KG1 (cell line): ENCODE results near the gene THADA.
"Not testable (repeated sequence)": the region's sequence is repeated elsewhere in the genome, so short reads cannot be mapped to it uniquely, and the experiment has no call there.

Experiments used
- DNase-seq: peaks from one replicate; lab custom pipeline; 2025; lab: John Stamatoyannopoulos, UW

The THADA gene

GRCh38 chr2:43595603-43596412, at the start of gene THADA:
Gene THADA (minus strand): TSS chr2:43596038. CDS start chr2:43592392, 3,646 bp downstream.
- peak; percentile 94 for DNase-seq

- DNase-seq: no peak
Measured at GRCh38 chr2:43643680-43644079, 47.8 kb upstream of the THADA start.

- DNase-seq: no peak
Measured at GRCh38 chr2:43642363-43642762, 46.5 kb upstream of the THADA start.

- DNase-seq: no peak
Measured at GRCh38 chr2:43637030-43637803, 41.4 kb upstream of the THADA start, which contains the start of gene PLEKHH2. Gene PLEKHH2 (plus strand): TSS chr2:43637260. CDS start chr2:43644674, 7,414 bp downstream.

GRCh38 chr2:43636621-43637020, 40.8 kb upstream of the THADA start:
- no peak for DNase-seq

GRCh38 chr2:43636153-43636552, 40.3 kb upstream of the THADA start:
- not testable (repeated sequence) for DNase-seq

- DNase-seq: no peak
Measured at GRCh38 chr2:43634604-43635306, 38.9 kb upstream of the THADA start.

GRCh38 chr2:43631618-43632317, 35.9 kb upstream of the THADA start:
- no peak for DNase-seq

- DNase-seq: no peak
Measured at GRCh38 chr2:43622931-43623451, 27.2 kb upstream of the THADA start.

- DNase-seq: no peak
Measured at GRCh38 chr2:43619511-43619910, 23.7 kb upstream of the THADA start.

- no peak for DNase-seq
Measured at GRCh38 chr2:43616967-43617680, 21.3 kb upstream of the THADA start.

- DNase-seq: no peak
Measured at GRCh38 chr2:43612944-43613343, 17.1 kb upstream of the THADA start.

- peak; percentile 81 for DNase-seq
Measured at GRCh38 chr2:43611987-43612894, 16.4 kb upstream of the THADA start.

GRCh38 chr2:43610361-43610760, 14.5 kb upstream of the THADA start:
- no peak for DNase-seq

- DNase-seq: no peak
Measured at GRCh38 chr2:43609290-43609918, 13.6 kb upstream of the THADA start.

- DNase-seq: no peak
Measured at GRCh38 chr2:43605851-43606250, 10.0 kb upstream of the THADA start.

GRCh38 chr2:43605079-43605655, 9.3 kb upstream of the THADA start:
- peak; percentile 28 for DNase-seq

GRCh38 chr2:43604674-43605073, 8.8 kb upstream of the THADA start:
- DNase-seq: no peak

GRCh38 chr2:43600596-43600995, 4.8 kb upstream of the THADA start:
- DNase-seq: not testable (repeated sequence)
